GM12892 (cell line): Measurements from ENCODE around the gene RITA1.

Source experiments
- POLR2A ChIP-seq: IDR thresholded peaks from 2 replicates; pipeline ENCODE4 v1.6.1; 2011; ENCODE audit warnings: low read depth, low read length, control low read depth
- POLR2AphosphoS5 ChIP-seq: IDR thresholded peaks from 2 replicates; pipeline ENCODE4 v1.6.1; 2011; ENCODE audit warnings: low read depth, low read length, control low read depth

DNA sequence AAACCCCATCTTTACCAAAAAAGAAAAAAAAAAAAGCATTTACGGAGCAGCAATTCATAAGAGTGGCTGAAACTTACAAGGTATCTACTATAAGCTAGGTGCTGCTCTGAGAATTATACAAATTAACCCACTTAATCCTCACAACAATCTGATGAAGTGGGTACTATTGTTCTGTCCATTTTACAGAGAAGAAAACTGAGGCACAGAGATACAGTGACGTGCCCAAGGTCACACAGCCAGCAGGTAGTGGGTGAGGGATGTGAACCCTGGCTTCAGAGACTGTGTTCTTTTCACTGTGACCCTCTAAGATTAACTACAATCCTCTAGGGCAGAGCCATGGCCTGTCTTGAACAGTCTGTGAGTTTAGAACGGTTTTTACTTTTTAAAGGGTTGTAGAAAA lies 3.5 kb upstream of the RITA1 start:
- no peak for TF ChIP-seq POLR2A
- no peak for TF ChIP-seq POLR2AphosphoS5
